Activated naive CD8-positive, alpha-beta T cell treated with anti-CD3 and anti-CD28 coated beads, Interleukin-2, amount 50 U/mL, for 24 hours (primary cell): ENCODE results near the gene LRRFIP1.
A peak's percentile ranks its signal among the peaks of the same experiment; 100 is the strongest.

ENCODE experiments used
- ATAC-seq: fragments of 150-1000 bp; cut with Tn5 transposase; one replicate; pipeline ENCODE4 v1.10.0; 2021
- DNase-seq: peaks from one replicate; pipeline ENCODE4 v3.0.0; 2021
- H3K27ac Mint-ChIP-seq: one replicate; pipeline ENCODE4 v1.8.0; 2021; ENCODE audit warnings: mild to moderate bottlenecking, mixed read lengths
- H3K27me3 Mint-ChIP-seq: one replicate; pipeline ENCODE4 v1.8.0; 2021; ENCODE audit warnings: mixed read lengths
- H3K36me3 Mint-ChIP-seq: one replicate; pipeline ENCODE4 v1.8.0; 2021; ENCODE audit warnings: low read depth, mixed read lengths
- H3K4me1 Mint-ChIP-seq: one replicate; pipeline ENCODE4 v1.8.0; 2021; ENCODE audit warnings: mixed read lengths
- H3K4me3 Mint-ChIP-seq: one replicate; pipeline ENCODE4 v1.8.0; 2021; ENCODE audit warnings: mild to moderate bottlenecking, moderate library complexity, mixed read lengths
- H3K9me3 Mint-ChIP-seq: one replicate; pipeline ENCODE4 v1.8.0; 2021; ENCODE audit warnings: mixed read lengths

Gene LRRFIP1

GRCh38 chr2:237625216-237625705 is 2.1 kb upstream of the LRRFIP1 start:
- no peak for DNase-seq
- H3K9me3 Mint-ChIP-seq = no peaks in the 10 kb centered on the region
- H3K4me3 Mint-ChIP-seq = no peak overlapping the region
- H3K27ac Mint-ChIP-seq = no peak overlapping the region
- H3K36me3 Mint-ChIP-seq = no peaks in the 10 kb centered on the region
- ATAC-seq = no peak
- peaks cover 11% of the 10 kb centered on the region for H3K4me1 Mint-ChIP-seq
- peaks cover 26% of the 10 kb centered on the region for H3K27me3 Mint-ChIP-seq

- H3K9me3 Mint-ChIP-seq = no peaks in the 10 kb centered on the region
- H3K36me3 Mint-ChIP-seq = no peaks in the 10 kb centered on the region
- DNase-seq = no peak
- peaks cover 15% of the 10 kb centered on the region for H3K4me1 Mint-ChIP-seq
- H3K27ac Mint-ChIP-seq = no peak overlapping the region
- H3K27me3 Mint-ChIP-seq = peaks cover 29% of the 10 kb centered on the region
- no peak for ATAC-seq
- H3K4me3 Mint-ChIP-seq = no peak overlapping the region
Observed at GRCh38 chr2:237625777-237626176, 1.6 kb upstream of the LRRFIP1 start.

GRCh38 chr2:237626813-237627440 is 460 bp upstream of the LRRFIP1 start:
- Mint-ChIP-seq H3K9me3 (no peaks in the 10 kb centered on the region), H3K27ac (no peak overlapping the region), H3K27me3 (peaks cover 29% of the 10 kb centered on the region), H3K4me3 (peak overlapping the region; percentile 69), H3K36me3 (no peaks in the 10 kb centered on the region), H3K4me1 (peaks cover 23% of the 10 kb centered on the region)
- ATAC-seq (no peak), DNase-seq (no peak)

- Mint-ChIP-seq H3K27ac (peak overlapping the region; percentile 22), H3K27me3 (peaks cover 31% of the 10 kb centered on the region)
- ATAC-seq = no peak
Observed at GRCh38 chr2:237628247-237629187, 1.1 kb downstream of the LRRFIP1 start.

GRCh38 chr2:237629188-237629534 is 1.8 kb downstream of the LRRFIP1 start:
- H3K27me3 Mint-ChIP-seq = peaks cover 31% of the 10 kb centered on the region
- no peak for DNase-seq
- no peak overlapping the region for H3K4me3 Mint-ChIP-seq

More at GRCh38 chr2:237628247-237629187, 1.1 kb downstream of the LRRFIP1 start:
- no peak for DNase-seq
- no peaks in the 10 kb centered on the region for H3K9me3 Mint-ChIP-seq
- peaks cover 23% of the 10 kb centered on the region for H3K4me1 Mint-ChIP-seq
- peak overlapping the region; percentile 78 for H3K4me3 Mint-ChIP-seq
- no peaks in the 10 kb centered on the region for H3K36me3 Mint-ChIP-seq

GRCh38 chr2:237629739-237630138 is 2.4 kb downstream of the LRRFIP1 start:
- no peaks in the 10 kb centered on the region for H3K9me3 Mint-ChIP-seq
- H3K4me1 Mint-ChIP-seq = peaks cover 23% of the 10 kb centered on the region
- H3K36me3 Mint-ChIP-seq = no peaks in the 10 kb centered on the region
- H3K27ac Mint-ChIP-seq = no peak overlapping the region
- DNase-seq (no peak), ATAC-seq (no peak)
- H3K4me3 Mint-ChIP-seq = no peak overlapping the region
- H3K27me3 Mint-ChIP-seq = peaks cover 31% of the 10 kb centered on the region

More at GRCh38 chr2:237629188-237629534, 1.8 kb downstream of the LRRFIP1 start:
- no peak overlapping the region for H3K27ac Mint-ChIP-seq
- ATAC-seq = no peak
- no peaks in the 10 kb centered on the region for H3K9me3 Mint-ChIP-seq
- H3K4me1 Mint-ChIP-seq = peaks cover 23% of the 10 kb centered on the region
- no peaks in the 10 kb centered on the region for H3K36me3 Mint-ChIP-seq

GRCh38 chr2:237630216-237631000 is 3.0 kb downstream of the LRRFIP1 start:
- no peaks in the 10 kb centered on the region for H3K36me3 Mint-ChIP-seq
- no peak overlapping the region for H3K4me3 Mint-ChIP-seq
- H3K27ac Mint-ChIP-seq = peak overlapping the region; percentile 10
- ATAC-seq = no peak
- no peaks in the 10 kb centered on the region for H3K9me3 Mint-ChIP-seq
- DNase-seq = no peak
- H3K27me3 Mint-ChIP-seq = peaks cover 31% of the 10 kb centered on the region
- peaks cover 23% of the 10 kb centered on the region for H3K4me1 Mint-ChIP-seq

- Mint-ChIP-seq H3K4me1 (peaks cover 23% of the 10 kb centered on the region), H3K27ac (peak overlapping the region; percentile 10), H3K27me3 (peaks cover 24% of the 10 kb centered on the region), H3K9me3 (peaks cover 1% of the 10 kb centered on the region), H3K36me3 (no peaks in the 10 kb centered on the region), H3K4me3 (no peak overlapping the region)
- DNase-seq (no peak), ATAC-seq (peak; percentile 42)
Observed at GRCh38 chr2:237631007-237631785, 3.8 kb downstream of the LRRFIP1 start.

GRCh38 chr2:237631801-237632585 is 4.6 kb downstream of the LRRFIP1 start:
- peaks cover 5% of the 10 kb centered on the region for H3K9me3 Mint-ChIP-seq
- H3K4me3 Mint-ChIP-seq = no peak overlapping the region
- peaks cover 16% of the 10 kb centered on the region for H3K27me3 Mint-ChIP-seq
- DNase-seq (no peak), ATAC-seq (no peak)
- H3K36me3 Mint-ChIP-seq = no peaks in the 10 kb centered on the region
- peaks cover 29% of the 10 kb centered on the region for H3K4me1 Mint-ChIP-seq
- H3K27ac Mint-ChIP-seq = no peak overlapping the region

GRCh38 chr2:237633061-237633561 is 5.7 kb downstream of the LRRFIP1 start:
- peaks cover 13% of the 10 kb centered on the region for H3K27me3 Mint-ChIP-seq
- H3K9me3 Mint-ChIP-seq = peaks cover 5% of the 10 kb centered on the region
- no peak overlapping the region for H3K4me3 Mint-ChIP-seq
- no peak overlapping the region for H3K27ac Mint-ChIP-seq
- H3K36me3 Mint-ChIP-seq = no peaks in the 10 kb centered on the region
- peaks cover 29% of the 10 kb centered on the region for H3K4me1 Mint-ChIP-seq
- no peak for ATAC-seq
- DNase-seq = no peak

- Mint-ChIP-seq H3K4me1 (peaks cover 9% of the 10 kb centered on the region), H3K36me3 (no peaks in the 10 kb centered on the region), H3K9me3 (peaks cover 5% of the 10 kb centered on the region), H3K27ac (no peak overlapping the region), H3K4me3 (no peak overlapping the region), H3K27me3 (peaks cover 2% of the 10 kb centered on the region)
- DNase-seq (no peak), ATAC-seq (peak; percentile 33)
Observed at GRCh38 chr2:237636578-237636977, 9.2 kb downstream of the LRRFIP1 start.

- DNase-seq = no peak
- no peak for ATAC-seq
- H3K27me3 Mint-ChIP-seq = peaks cover 2% of the 10 kb centered on the region
- no peak overlapping the region for H3K27ac Mint-ChIP-seq
- no peak overlapping the region for H3K4me3 Mint-ChIP-seq
- H3K36me3 Mint-ChIP-seq = no peaks in the 10 kb centered on the region
- peaks cover 5% of the 10 kb centered on the region for H3K9me3 Mint-ChIP-seq
- peaks cover 8% of the 10 kb centered on the region for H3K4me1 Mint-ChIP-seq
Observed at GRCh38 chr2:237637429-237638135, 10.2 kb downstream of the LRRFIP1 start.

- Mint-ChIP-seq H3K9me3 (peaks cover 5% of the 10 kb centered on the region), H3K27ac (no peak overlapping the region), H3K4me1 (peaks cover 8% of the 10 kb centered on the region), H3K27me3 (no peaks in the 10 kb centered on the region), H3K36me3 (no peaks in the 10 kb centered on the region), H3K4me3 (no peak overlapping the region)
- DNase-seq (no peak), ATAC-seq (no peak)
Observed at GRCh38 chr2:237638176-237638575, 10.8 kb downstream of the LRRFIP1 start.
